IPS DF 4.7 (cell line): ENCODE measurements around the gene PTPRU.

Experiments used
- DNase-seq: peaks from one replicate; pipeline ENCODE4 v3.0.0-alpha.2; 2013; ENCODE audit warnings: low spot score; ENCODE audit errors: extremely low read depth

PTPRU gene

GRCh38 chr1:29264773-29265389, 28.6 kb downstream of the PTPRU start:
- DNase-seq, result no peak

- DNase-seq, result no peak
These were observed 30.6 kb downstream of the PTPRU start for GRCh38 chr1:29266912-29267311.

GRCh38 chr1:29267321-29268070, 31.2 kb downstream of the PTPRU start:
- DNase-seq, result no peak

GRCh38 chr1:29269382-29269781, 33.1 kb downstream of the PTPRU start:
- DNase-seq, result no peak

- no peak for DNase-seq
These were observed 34.7 kb downstream of the PTPRU start for GRCh38 chr1:29270929-29271521.

- peak; percentile 62 for DNase-seq
These were observed 35.4 kb downstream of the PTPRU start for GRCh38 chr1:29271724-29272123.

GRCh38 chr1:29272147-29272907, 36.0 kb downstream of the PTPRU start:
- DNase-seq, result no peak

GRCh38 chr1:29275435-29275834, 39.1 kb downstream of the PTPRU start:
- no peak for DNase-seq

- DNase-seq, result no peak
These were observed 41.8 kb downstream of the PTPRU start for GRCh38 chr1:29278124-29278523.

GRCh38 chr1:29279406-29279805, 43.1 kb downstream of the PTPRU start:
- DNase-seq, result no peak

- no peak for DNase-seq
These were observed 43.6 kb downstream of the PTPRU start for GRCh38 chr1:29279951-29280391.

GRCh38 chr1:29280409-29281131, 44.2 kb downstream of the PTPRU start:
- no peak for DNase-seq

GRCh38 chr1:29281571-29281970, 45.2 kb downstream of the PTPRU start:
- DNase-seq, result no peak

GRCh38 chr1:29282135-29282923, 46.0 kb downstream of the PTPRU start:
- DNase-seq, result no peak

- DNase-seq, result peak; percentile 92
These were observed 46.8 kb downstream of the PTPRU start for GRCh38 chr1:29282924-29283803.

GRCh38 chr1:29283804-29284195, 47.5 kb downstream of the PTPRU start:
- DNase-seq, result no peak

GRCh38 chr1:29284286-29284960, 48.1 kb downstream of the PTPRU start:
- no peak for DNase-seq

- DNase-seq, result no peak
These were observed 48.7 kb downstream of the PTPRU start for GRCh38 chr1:29284961-29285560.
